Upper lobe of left lung (tissue), 4 donors: ENCODE measurements around the gene MOK.

ENCODE experiments used
- POLR2A ChIP-seq, 4 donors: fragments of 450-650 bp; IDR thresholded peaks; one replicate each; pipeline ENCODE4 v1.5.1; 2016 to 2017; ENCODE audit warnings: antibody characterized with exemption in 4 of 4, mild to moderate bottlenecking in 2 of 4
- POLR2AphosphoS5 ChIP-seq, 2 donors: sonication (generic); formaldehyde crosslinking; IDR thresholded peaks; one replicate each; pipeline ENCODE4 v1.5.1; 2017; ENCODE audit warnings: antibody characterized with exemption in 2 of 2
- TF ChIP-seq, protein P1 (sequence below), 6 experiments: fragments of 450-650 bp in 4 of 6; fragments of 200-600 bp in 2 of 6; sonication (generic) in 2 of 6; IDR thresholded peaks; one replicate each; pipeline ENCODE4 v1.5.1; 2016 to 2019; ENCODE audit warnings: antibody characterized with exemption in 6 of 6

- TF ChIP-seq, protein P1, sequence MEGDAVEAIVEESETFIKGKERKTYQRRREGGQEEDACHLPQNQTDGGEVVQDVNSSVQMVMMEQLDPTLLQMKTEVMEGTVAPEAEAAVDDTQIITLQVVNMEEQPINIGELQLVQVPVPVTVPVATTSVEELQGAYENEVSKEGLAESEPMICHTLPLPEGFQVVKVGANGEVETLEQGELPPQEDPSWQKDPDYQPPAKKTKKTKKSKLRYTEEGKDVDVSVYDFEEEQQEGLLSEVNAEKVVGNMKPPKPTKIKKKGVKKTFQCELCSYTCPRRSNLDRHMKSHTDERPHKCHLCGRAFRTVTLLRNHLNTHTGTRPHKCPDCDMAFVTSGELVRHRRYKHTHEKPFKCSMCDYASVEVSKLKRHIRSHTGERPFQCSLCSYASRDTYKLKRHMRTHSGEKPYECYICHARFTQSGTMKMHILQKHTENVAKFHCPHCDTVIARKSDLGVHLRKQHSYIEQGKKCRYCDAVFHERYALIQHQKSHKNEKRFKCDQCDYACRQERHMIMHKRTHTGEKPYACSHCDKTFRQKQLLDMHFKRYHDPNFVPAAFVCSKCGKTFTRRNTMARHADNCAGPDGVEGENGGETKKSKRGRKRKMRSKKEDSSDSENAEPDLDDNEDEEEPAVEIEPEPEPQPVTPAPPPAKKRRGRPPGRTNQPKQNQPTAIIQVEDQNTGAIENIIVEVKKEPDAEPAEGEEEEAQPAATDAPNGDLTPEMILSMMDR (IDR thresholded peaks at IDR 0.05) = no peak
- no peak for TF ChIP-seq POLR2A (IDR thresholded peaks at IDR 0.05)
- TF ChIP-seq POLR2AphosphoS5 (IDR thresholded peaks at IDR 0.05) = no peak
Measured at GRCh38 chr14:102279282-102279681, 25.7 kb downstream of the MOK start.
